HG02943 (cell line): ENCODE data around the gene WDR87.
"Not testable (repeated sequence)": the region's sequence is repeated elsewhere in the genome, so short reads cannot be mapped to it uniquely, and the experiment has no call there.

Experiments used
- ATAC-seq: cut with Tn5 transposase; IDR thresholded peaks from one replicate; pipeline ENCODE4 v1.9.1; 2021; ENCODE audit warnings: mild to moderate bottlenecking, low read depth, moderate library complexity; ENCODE audit not compliant: unreplicated experiment

WDR87 gene

DNA sequence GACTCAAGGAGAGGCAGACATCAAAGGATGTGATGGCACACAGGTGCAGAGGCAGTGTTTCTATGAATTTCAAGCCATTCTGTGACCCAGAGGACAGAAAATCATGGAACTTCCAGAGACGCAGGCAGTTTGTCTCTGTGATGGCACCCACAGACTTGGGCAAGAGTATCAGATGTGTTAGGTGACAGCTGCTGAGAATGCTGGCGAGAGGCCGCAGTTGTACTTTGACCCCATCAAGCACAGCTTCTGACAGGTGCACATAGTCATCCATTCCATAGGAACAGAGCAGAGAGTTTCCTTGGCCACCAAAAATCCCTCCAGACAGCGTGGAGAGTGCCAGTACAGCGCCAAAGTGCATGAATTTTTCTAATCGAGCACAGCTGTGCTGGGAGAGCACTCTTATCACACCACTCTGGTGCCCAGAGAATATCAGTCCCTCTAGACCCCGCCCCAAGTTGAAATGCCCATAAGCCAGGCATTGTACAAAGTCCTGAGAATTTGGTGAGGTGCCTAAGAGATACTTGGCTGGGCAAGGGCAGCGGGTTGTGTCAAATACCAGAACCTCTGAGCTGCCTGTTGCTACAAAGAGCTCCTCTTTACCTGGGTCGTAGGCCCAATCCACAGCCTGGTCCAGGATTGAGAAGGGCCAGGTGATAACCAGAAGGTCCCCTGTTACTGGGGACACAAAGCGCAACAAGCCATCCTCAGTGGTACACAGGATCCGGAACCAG is 12.4 kb downstream of the WDR87 start:
- ATAC-seq: no peak

DNA sequence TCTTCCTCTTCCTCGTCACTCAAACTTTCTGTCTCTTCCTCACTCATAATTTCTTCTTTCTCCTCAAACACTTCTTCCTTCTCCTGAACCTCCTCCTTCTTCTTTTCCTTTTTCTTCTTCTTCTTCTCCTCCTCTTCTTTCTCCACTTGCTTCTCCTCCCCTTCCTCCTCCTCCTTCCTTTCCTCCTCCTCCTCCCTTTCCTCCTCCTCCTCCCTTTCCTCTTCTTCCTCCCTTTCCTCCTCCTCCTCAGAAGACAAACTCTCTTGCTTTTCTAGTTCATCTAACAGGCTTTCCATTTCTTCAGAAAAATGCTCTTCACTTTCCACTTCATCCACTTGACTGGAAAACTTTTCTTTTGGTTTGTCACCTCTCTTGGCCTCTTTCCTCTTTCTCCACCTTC is 19.8 kb downstream of the WDR87 start:
- no peak for ATAC-seq

DNA sequence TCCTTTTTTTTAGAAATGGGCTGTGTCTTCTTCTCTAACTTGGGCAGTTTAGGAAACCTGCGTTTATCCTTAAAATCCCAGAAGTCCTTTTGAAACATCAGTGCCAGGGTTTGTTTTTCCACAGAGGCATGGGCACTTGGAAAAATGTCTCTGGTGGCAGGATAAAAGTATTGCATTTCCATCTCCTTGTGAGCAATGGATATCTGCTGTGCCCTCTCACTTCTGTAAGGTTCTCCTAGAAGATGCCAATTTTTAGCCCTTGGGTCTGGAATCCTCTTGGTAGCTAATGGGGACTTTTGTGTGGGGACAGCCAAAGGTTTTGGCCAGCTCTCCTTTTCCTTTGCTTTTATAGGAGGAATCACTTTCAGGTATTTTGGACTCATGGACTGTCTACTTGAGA is 21.0 kb downstream of the WDR87 start:
- ATAC-seq: no peak

DNA sequence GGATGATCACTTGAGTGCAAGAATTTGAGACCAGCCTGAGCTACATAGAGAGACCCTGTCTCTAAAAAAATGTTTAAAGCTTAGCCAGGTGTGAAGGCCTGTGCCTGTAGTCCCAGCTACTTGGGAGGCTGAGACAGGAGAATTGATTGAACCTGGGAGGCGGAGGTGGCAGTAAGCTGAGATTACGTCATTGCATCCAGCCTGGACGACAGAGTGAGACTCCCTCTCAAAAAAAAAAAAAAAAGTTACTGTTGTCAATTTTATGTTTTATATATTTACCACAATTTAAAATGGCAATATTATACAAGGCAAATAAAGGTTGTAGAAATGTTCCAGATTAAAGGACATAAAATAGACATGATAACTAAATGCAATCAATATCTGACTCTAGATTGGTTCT is 29.2 kb downstream of the WDR87 start:
- no peak for ATAC-seq

DNA sequence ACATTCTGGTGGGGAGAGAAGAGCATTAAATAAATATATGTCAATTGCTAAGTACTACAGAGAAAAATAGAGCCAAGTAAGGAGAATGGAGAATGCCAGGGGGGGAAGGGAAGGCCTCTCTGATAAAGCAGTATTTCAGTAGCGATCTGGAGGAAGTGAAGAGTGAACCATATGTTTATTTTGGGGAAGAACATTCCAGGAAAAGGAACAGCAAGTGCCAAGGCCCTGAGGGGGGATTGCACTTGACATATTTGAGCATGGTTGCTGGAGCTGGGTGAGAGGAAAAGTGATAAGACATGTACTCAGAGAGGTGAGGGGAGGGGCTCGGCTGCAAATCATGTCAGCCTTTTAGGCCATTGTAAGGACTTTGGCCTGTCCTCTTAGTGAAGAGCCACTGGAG is 30.4 kb downstream of the WDR87 start:
- no peak for ATAC-seq

DNA sequence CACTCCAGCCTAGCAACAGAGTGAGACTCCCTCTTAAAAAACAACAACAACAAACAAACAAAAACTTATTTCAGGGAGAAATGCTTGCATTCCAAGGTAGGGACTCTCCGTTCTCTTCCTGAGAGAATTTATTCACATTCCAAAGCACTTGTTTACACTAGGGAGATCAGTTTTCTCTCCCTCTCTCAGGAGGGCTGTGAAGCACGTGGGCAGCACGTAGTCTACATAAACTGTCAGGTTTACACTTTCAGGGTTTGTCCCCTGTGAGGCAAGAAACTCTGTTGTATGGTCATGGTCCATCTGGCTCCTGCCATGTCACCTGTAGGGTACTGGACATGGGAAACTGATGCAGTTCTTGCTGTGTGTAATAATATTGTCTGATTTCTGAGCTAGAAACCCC is 31.6 kb downstream of the WDR87 start:
- ATAC-seq: no peak

DNA sequence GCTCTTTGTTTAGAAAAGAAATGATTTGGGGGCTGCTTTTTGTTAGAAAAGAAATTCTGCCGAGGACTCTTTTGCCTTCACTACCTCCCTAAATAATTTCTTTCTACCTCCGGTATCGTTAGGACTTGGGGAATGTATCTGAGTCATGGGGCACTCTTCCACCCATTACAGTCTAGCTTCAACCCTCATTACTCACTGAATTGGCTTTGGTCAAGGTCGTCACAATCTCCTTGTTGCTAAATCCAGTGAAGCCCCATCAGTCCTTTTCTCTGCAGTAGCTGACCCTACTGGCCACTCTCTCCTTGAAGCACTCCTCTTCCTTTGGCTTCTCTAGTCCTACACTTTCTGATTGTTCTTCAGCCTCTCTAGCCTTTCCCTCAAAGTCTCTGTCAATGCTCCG is 34.0 kb downstream of the WDR87 start:
- ATAC-seq: no peak

DNA sequence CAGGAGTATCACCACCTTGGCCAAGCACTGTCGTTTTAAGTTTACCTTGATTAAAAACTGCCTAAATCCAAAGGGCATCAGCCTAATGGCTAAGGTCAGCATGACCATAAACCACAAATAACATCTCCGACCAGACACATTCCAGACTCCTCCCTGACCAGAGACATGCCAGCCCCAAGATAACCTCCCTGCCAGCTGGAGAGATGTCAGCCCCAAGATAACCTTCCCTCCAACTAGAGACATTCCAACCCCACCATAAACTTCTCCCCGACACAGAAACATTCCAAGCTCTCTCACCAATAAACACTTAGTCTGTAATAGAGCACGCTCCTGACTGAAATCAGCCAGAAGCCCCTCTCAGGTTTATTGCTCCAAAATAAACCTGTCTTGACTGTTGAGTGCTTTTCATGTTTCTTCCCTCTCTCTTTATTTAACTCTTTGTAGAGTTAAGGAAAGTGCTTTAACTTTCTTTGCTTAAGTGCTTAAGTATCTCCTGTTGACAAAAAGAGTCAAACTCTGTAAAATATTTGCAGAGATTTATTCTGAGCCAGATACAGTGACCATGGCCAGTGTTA is 36.5 kb downstream of the WDR87 start:
- ATAC-seq: no peak

DNA sequence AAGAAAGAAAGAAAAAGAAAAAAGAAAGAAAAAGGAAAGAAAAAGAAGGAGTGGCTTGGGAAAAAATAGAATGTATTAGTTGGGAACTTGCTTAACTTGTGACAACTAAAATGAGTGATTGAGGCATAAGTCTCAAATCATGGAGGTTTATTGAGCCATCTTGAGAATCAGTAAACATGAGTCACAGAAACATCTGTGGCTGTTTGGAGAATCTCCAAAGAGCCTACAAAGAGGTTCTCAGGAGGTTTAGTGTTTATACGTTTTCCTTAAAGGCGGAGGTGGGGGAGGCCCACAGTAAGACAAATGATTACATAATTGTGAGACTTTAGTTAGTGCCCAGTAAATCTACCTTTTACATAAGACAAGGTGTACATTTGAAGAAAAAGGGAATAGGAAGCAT is 38.6 kb downstream of the WDR87 start:
- ATAC-seq: no peak

DNA sequence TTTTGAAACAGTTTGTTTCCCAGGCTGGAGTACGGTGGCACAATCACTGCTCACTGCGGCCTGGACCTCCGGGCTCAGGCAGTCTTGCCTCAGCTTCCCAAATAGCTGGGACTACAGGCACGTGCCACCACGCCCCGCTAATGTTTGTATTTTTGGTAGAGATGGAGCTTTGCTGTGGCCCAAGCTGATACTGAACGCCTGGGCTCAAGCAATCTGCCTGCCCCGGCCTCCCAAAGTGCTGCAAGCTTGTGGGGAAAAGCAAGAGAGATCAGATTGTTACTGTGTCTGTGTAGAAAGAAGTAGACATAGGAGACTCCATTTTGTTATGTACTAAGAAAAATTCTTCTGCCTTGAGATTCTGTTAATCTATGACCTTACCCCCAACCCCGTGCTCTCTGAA is 40.5 kb downstream of the WDR87 start:
- ATAC-seq: not testable (repeated sequence)

DNA sequence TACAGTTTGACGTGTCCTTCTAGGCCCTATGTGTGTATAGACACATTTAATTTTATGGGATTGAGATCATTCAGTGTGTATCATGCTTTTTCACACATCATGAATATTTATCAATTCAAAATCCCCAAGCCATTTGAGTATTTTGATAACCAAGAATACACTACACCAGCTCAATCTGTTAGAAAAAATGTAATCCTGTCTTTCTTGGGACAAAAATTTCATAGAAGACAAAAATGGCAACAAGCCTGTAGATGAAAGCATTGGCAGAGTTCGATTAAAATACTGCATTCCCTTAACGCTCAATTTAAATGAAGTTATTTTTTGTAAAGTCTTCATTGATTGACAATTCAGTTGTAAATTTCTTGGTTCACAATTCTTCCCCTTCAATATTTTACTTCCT is 41.9 kb downstream of the WDR87 start:
- ATAC-seq: no peak

DNA sequence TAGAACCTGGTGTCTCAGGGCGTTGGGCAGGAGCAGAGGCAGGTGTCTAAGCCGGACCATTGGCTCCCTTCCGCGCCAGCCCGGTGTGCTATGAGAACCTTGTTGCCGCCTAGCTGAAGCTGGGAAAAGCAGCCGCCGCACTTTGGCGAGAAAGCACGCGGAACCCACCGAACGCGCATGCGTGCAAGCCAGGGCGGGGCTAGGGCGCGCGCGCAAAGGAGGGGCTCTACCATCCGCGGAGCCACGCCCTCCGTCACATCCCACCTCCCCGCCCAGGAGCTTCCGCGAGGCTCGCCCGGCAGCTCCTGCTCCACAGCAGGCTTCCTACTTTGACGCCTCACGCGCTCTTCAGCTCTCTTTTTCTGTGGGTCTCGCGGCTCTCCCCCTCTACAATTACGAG is 51.3 kb downstream of the WDR87 start:
- ATAC-seq: no peak

DNA sequence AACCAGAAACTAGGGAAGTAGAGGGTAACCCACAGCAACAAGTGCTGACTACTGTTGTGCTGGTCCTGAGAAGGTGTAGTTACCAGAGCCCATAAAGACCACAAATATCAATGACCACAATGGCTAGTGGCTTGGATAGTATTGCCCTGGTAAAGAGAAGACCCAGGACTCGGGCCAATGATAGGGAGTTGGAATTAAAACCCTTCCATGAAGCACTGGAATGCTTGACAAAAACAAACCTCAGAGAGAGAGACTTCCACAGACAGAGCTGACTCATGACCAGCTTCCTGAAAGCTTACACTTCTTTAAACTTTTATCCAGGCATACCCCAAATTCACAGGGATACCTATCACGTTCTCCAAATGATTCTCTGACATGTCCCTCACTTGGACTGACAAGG is 60.5 kb downstream of the WDR87 start:
- no peak for ATAC-seq
